ENCODE measurements around the gene ARL16. TPM values are rescaled to one million over a fixed set of nuclear protein-coding genes. Genes with fewer than 3 reads are reported as not detected.

ARL16 gene
- polyA plus RNA-seq, 1 experiment, result 70.8 TPM

- H3K36me3 ChIP-seq (ENCODE audit: control insufficient read depth, insufficient read depth, low read length), result peaks cover 3% of the 10 kb centered on the region
- no peak overlapping the region for H3K4me3 ChIP-seq (ENCODE audit: low read depth, low read length)
- no peaks in the 10 kb centered on the region for H3K27me3 ChIP-seq (ENCODE audit: control insufficient read depth, insufficient read depth, low read length)
- DNase-seq (ENCODE audit: low read depth), result no peak
- ChIA-PET POLR2A (no interaction called here), CTCF (interaction anchor here (1.8 kb wide), 1 partner anchor 22 kb away, joined by 3 read pairs; no protein-coding TSS in a partner anchor)
- TF ChIP-seq, protein P1, sequence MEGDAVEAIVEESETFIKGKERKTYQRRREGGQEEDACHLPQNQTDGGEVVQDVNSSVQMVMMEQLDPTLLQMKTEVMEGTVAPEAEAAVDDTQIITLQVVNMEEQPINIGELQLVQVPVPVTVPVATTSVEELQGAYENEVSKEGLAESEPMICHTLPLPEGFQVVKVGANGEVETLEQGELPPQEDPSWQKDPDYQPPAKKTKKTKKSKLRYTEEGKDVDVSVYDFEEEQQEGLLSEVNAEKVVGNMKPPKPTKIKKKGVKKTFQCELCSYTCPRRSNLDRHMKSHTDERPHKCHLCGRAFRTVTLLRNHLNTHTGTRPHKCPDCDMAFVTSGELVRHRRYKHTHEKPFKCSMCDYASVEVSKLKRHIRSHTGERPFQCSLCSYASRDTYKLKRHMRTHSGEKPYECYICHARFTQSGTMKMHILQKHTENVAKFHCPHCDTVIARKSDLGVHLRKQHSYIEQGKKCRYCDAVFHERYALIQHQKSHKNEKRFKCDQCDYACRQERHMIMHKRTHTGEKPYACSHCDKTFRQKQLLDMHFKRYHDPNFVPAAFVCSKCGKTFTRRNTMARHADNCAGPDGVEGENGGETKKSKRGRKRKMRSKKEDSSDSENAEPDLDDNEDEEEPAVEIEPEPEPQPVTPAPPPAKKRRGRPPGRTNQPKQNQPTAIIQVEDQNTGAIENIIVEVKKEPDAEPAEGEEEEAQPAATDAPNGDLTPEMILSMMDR (IDR thresholded peaks at IDR 0.05; ENCODE audit: insufficient read depth, low read depth, low read length), result no peak
These were observed 23.2 kb downstream of the ARL16 start for GRCh38 chr17:81660441-81660840.

DNA sequence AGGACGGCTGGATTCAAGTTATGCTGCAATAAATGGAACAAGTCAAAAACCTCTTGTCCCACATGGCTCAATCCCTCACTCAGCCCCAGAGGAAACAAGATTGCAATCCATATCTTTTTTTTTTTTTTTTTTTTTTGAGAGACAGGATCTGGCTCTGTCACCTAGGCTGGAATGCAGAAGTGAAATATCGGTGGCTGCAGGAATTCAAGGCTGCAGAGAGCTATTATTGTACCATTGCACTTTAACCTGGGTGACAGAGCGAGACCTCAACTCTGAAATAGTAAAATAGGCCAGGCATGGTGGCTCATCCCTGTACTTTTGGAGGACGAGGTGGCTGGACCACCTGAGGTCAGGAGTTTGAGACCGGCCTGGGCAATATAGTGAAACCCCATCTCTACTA lies 24.6 kb downstream of the ARL16 start:
- H3K4me3 ChIP-seq (ENCODE audit: low read depth, low read length), result no peak overlapping the region
- H3K27me3 ChIP-seq (ENCODE audit: control insufficient read depth, insufficient read depth, low read length), result no peaks in the 10 kb centered on the region
- DNase-seq (ENCODE audit: low read depth), result no peak
- ChIA-PET CTCF (interaction anchor here (1.0 to 1.8 kb wide), 3 partner anchors 16 to 27 kb away, joined by 3 read pairs; no protein-coding TSS in a partner anchor), POLR2A (no interaction called here)
- TF ChIP-seq, protein P1 (IDR thresholded peaks at IDR 0.05; ENCODE audit: insufficient read depth, low read depth, low read length), result no peak
- no peaks in the 10 kb centered on the region for H3K36me3 ChIP-seq (ENCODE audit: control insufficient read depth, insufficient read depth, low read length)

GRCh38 chr17:81656835-81657234 lies 26.8 kb downstream of the ARL16 start:
- no peaks in the 10 kb centered on the region for H3K27me3 ChIP-seq (ENCODE audit: control insufficient read depth, insufficient read depth, low read length)
- H3K4me3 ChIP-seq (ENCODE audit: low read depth, low read length), result no peak overlapping the region
- TF ChIP-seq, protein P1 (IDR thresholded peaks at IDR 0.05; ENCODE audit: insufficient read depth, low read depth, low read length), result no peak
- ChIA-PET POLR2A (no interaction called here), CTCF (interaction anchor here (1.0 kb wide), 1 partner anchor 55 kb away, joined by 3 read pairs; no protein-coding TSS in a partner anchor)
- H3K36me3 ChIP-seq (ENCODE audit: control insufficient read depth, insufficient read depth, low read length), result no peaks in the 10 kb centered on the region
- DNase-seq (ENCODE audit: low read depth), result no peak

DNA sequence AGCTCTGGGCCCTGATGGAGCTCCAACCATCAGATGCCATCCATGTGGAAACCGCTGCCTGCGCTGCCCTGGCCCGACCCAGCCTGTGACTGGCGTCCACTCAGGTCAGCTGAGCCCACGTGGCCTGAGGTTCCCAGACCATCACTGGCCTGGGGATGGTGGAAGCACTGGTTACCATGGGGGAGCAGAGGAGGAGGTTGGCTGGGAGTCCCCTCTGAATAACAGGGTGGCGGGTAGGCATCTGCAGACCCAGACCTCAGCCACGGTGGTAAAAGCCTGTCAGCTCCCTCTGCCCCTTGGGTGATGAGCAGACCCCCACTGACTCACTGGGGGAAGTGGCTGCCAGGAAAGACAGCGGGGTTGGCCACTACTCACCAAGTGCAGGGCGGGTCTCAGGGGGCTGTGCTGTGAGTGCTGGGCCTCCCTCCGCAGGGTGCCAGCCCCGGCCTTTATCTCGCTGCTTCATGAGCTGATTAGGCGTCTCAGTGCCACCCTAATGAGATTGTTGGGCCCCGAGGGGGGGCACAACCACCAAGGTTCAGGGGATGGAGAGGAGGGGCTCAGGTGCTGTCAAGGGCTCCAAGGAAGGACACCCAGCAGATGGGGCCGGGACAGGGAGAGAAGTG lies 27.4 kb downstream of the ARL16 start, which contains the start of gene PDE6G:
Gene PDE6G, minus strand, starts transcription at position 425 of the 626 bp plus-strand sequence. CDS start 3,237 bp downstream, outside the sequence.
- TF ChIP-seq, protein P1 (IDR thresholded peaks at IDR 0.05; ENCODE audit: insufficient read depth, low read depth, low read length), result no peak
- H3K36me3 ChIP-seq (ENCODE audit: control insufficient read depth, insufficient read depth, low read length), result no peaks in the 10 kb centered on the region
- no peak within 1 kb of the TSS for H3K4me3 ChIP-seq (ENCODE audit: low read depth, low read length)
- ChIA-PET POLR2A (no interaction called here), CTCF (interaction anchor here (1.0 to 1.1 kb wide), 2 partner anchors 36 to 54 kb away, joined by 3 read pairs; no protein-coding TSS in a partner anchor)
- no peak for DNase-seq (ENCODE audit: low read depth)
- H3K27me3 ChIP-seq (ENCODE audit: control insufficient read depth, insufficient read depth, low read length), result no peaks in the 10 kb centered on the region

GRCh38 chr17:81655378-81656117 lies 28.0 kb downstream of the ARL16 start:
- no peaks in the 10 kb centered on the region for H3K27me3 ChIP-seq (ENCODE audit: control insufficient read depth, insufficient read depth, low read length)
- H3K36me3 ChIP-seq (ENCODE audit: control insufficient read depth, insufficient read depth, low read length), result no peaks in the 10 kb centered on the region
- TF ChIP-seq, protein P1 (IDR thresholded peaks at IDR 0.05; ENCODE audit: insufficient read depth, low read depth, low read length), result no peak
- no peak overlapping the region for H3K4me3 ChIP-seq (ENCODE audit: low read depth, low read length)
- POLR2A ChIA-PET, result no interaction called here
- DNase-seq (ENCODE audit: low read depth), result no peak
- CTCF ChIA-PET, result interaction anchor here (1.1 kb wide), 1 partner anchor 35 kb away, joined by 3 read pairs; no protein-coding TSS in a partner anchor

All from BJ (cell line).